HEK293T (cell line): ENCODE results near the gene USP5.

Source experiments
- CTCF ChIA-PET: fragments of 350-600 bp; formaldehyde crosslinking; extraction: SDS; loops from one replicate; lab custom pipeline; 2021; ENCODE audit warnings: antibody characterized with exemption, inconsistent platforms; lab: Yijun Ruan, JAX
- POLR2A ChIA-PET: fragments of 350-600 bp; formaldehyde crosslinking; extraction: SDS; loops from one replicate; lab custom pipeline; 2020; ENCODE audit warnings: antibody characterized with exemption, inconsistent platforms; lab: Yijun Ruan, JAX
- DNase-seq: peaks from one replicate; pipeline ENCODE4 v3.0.0; 2012; ENCODE audit warnings: mixed read lengths; ENCODE audit errors: extremely low spot score
- ARNT ChIP-seq: fragments of 450-650 bp; IDR thresholded peaks from 2 replicates; pipeline ENCODE4 v1.6.1; 2017; ENCODE audit warnings: mild to moderate bottlenecking
- BHLHE40 ChIP-seq: fragments of 450-650 bp; IDR thresholded peaks from 2 replicates; pipeline ENCODE4 v1.6.1; 2016; ENCODE audit warnings: mild to moderate bottlenecking, moderate library complexity, borderline replicate concordance
- CTBP1 ChIP-seq: fragments of 450-650 bp; IDR thresholded peaks from 2 replicates; pipeline ENCODE4 v1.6.1; 2016; ENCODE audit warnings: borderline replicate concordance
- ELF4 ChIP-seq: fragments of 450-650 bp; IDR thresholded peaks from 2 replicates; pipeline ENCODE4 v1.6.1; 2017; ENCODE audit warnings: antibody characterized with exemption
- FOXK2 ChIP-seq: fragments of 450-650 bp; IDR thresholded peaks from 2 replicates; pipeline ENCODE4 v1.6.1; 2016; ENCODE audit warnings: mild to moderate bottlenecking
- FOXM1 ChIP-seq: fragments of 450-650 bp; IDR thresholded peaks from 2 replicates; pipeline ENCODE4 v1.6.1; 2017; ENCODE audit warnings: mild to moderate bottlenecking, borderline replicate concordance
- HDGF ChIP-seq: fragments of 450-650 bp; IDR thresholded peaks from 2 replicates; pipeline ENCODE4 v1.6.1; 2017; ENCODE audit warnings: antibody characterized with exemption, borderline replicate concordance
- L3MBTL2 ChIP-seq: fragments of 450-650 bp; conservative IDR thresholded peaks from 2 replicates; pipeline ENCODE4 v1.6.1; 2016; ENCODE audit warnings: mild to moderate bottlenecking
- NFRKB ChIP-seq: fragments of 450-650 bp; IDR thresholded peaks from 2 replicates; pipeline ENCODE4 v1.6.1; 2016; ENCODE audit warnings: mild to moderate bottlenecking, moderate library complexity
- SUZ12 ChIP-seq: fragments of 450-650 bp; IDR thresholded peaks from 2 replicates; pipeline ENCODE4 v1.6.1; 2016; ENCODE audit warnings: mild to moderate bottlenecking
- TARDBP ChIP-seq: fragments of 450-650 bp; IDR thresholded peaks from 2 replicates; pipeline ENCODE4 v1.6.1; 2016
- ZNF384 ChIP-seq: fragments of 450-650 bp; IDR thresholded peaks from 2 replicates; pipeline ENCODE4 v1.6.1; 2016
- TF ChIP-seq, protein P1 (sequence below): fragments of 450-650 bp; IDR thresholded peaks from 2 replicates; pipeline ENCODE4 v1.6.1; 2016

The USP5 gene

DNA sequence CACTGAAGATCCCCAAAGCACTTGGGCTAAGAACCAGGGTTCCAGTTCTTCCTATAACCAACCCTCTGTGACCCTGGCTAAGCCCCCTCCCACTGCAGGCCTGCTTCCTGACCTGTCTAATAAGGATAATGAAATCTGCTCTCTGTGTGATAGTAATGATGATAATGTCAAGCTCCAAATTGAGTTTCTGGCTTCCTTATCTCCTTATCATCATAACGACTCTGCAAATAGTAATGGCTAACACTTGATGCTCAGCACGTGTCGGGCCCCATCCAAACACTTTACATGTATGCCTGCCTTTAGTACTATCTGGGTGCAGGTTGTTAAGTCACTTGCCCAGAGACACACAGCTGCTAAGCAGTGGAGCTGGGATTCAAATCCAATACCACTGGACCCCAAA, 35.4 kb upstream of the USP5 start:
- ChIA-PET CTCF (interaction anchor here (0.5 to 1.4 kb wide), 2 partner anchors 9 to 253 kb away, joined by 3 to 4 read pairs; no protein-coding TSS in a partner anchor), POLR2A (interaction anchor here (0.7 to 1.7 kb wide), 2 partner anchors 63 to 127 kb away, joined by 3 to 4 read pairs; partner anchors contain the start of genes MLF2 and ZNF384)
- no peak for TF ChIP-seq NFRKB
- no peak for TF ChIP-seq ZNF384
- TF ChIP-seq TARDBP: no peak
- TF ChIP-seq FOXK2: no peak
- TF ChIP-seq CTBP1: no peak
- TF ChIP-seq ARNT: no peak
- no peak for TF ChIP-seq SUZ12
- TF ChIP-seq ELF4: no peak
- no peak for DNase-seq

DNA sequence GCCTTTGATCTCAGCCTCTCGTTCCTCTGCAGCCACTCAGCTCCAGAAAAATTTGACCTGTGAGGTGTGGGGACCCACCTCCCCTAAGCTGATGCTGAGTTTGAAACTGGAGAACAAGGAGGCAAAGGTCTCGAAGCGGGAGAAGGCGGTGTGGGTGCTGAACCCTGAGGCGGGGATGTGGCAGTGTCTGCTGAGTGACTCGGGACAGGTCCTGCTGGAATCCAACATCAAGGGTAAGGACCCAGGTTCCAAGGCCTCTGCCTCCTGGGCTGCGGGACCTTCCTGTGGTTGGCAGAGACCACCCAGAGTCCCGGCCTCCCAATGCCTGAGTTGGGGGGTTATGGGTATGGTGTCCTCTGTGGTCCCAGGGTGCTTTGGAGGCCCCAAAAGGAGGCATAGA, 34.9 kb upstream of the USP5 start:
- CTCF ChIA-PET: interaction anchor here (0.5 to 1.4 kb wide), 2 partner anchors 8 to 254 kb away, joined by 3 to 4 read pairs; no protein-coding TSS in a partner anchor
- POLR2A ChIA-PET: interaction anchor here (1.7 kb wide), 1 partner anchor 64 kb away, joined by 4 read pairs; the partner anchor contains the start of gene MLF2
- DNase-seq: no peak
- TF ChIP-seq, protein P1, sequence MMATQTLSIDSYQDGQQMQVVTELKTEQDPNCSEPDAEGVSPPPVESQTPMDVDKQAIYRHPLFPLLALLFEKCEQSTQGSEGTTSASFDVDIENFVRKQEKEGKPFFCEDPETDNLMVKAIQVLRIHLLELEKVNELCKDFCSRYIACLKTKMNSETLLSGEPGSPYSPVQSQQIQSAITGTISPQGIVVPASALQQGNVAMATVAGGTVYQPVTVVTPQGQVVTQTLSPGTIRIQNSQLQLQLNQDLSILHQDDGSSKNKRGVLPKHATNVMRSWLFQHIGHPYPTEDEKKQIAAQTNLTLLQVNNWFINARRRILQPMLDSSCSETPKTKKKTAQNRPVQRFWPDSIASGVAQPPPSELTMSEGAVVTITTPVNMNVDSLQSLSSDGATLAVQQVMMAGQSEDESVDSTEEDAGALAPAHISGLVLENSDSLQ: no peak
- TF ChIP-seq ELF4 (no peak), L3MBTL2 (no peak), ARNT (no peak), HDGF (no peak)

DNA sequence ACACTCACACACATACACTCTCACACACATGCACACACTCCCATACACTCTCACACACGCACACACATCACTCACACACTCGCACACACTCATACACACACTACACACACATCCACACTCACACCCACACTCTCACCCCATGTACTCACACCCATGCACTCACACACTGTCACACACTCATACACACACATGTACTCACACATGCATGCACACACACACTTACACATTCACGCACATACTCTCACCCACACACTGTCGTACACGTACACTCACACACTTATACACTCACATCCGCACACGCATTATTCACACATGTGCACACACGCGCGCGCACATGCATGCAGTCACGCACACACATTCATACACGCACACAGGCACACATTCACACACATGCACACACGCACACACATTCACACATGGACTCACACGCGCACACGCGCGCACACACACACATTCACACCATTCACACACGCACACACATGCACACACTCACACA, 34.2 kb upstream of the USP5 start:
- ChIA-PET CTCF (interaction anchor here (1.4 kb wide), 1 partner anchor 7 kb away, joined by 4 read pairs; no protein-coding TSS in a partner anchor), POLR2A (interaction anchor here (1.0 kb wide), 1 partner anchor 94 kb away, joined by 3 read pairs; the partner anchor contains the start of gene COPS7A)
- DNase-seq: no peak
- peak; percentile 99 for TF ChIP-seq TARDBP
- TF ChIP-seq, protein P1: no peak

DNA sequence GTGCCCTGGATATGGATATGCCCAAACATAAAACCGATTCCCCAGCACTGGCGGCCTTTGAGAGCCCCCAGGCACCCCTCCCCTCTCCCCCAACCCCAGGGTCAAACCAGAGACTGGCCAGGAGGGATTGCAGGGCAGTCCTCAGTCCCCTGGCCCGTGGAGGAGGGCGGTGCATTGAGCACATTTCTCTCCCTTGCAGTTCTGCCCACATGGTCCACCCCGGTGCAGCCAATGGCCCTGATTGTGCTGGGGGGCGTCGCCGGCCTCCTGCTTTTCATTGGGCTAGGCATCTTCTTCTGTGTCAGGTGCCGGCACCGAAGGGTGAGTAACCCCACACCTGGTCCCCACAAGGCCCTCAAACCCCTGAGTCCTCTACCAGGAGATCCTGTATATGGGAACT, 33.7 kb upstream of the USP5 start:
- CTCF ChIA-PET: no interaction called here
- no peak for DNase-seq
- TF ChIP-seq CTBP1 (no peak), BHLHE40 (no peak), TARDBP (no peak), ZNF384 (no peak), FOXM1 (no peak), ARNT (no peak), ELF4 (no peak), NFRKB (no peak)
- POLR2A ChIA-PET: interaction anchor here (1.0 kb wide), 1 partner anchor 95 kb away, joined by 3 read pairs; the partner anchor contains the start of gene COPS7A

DNA sequence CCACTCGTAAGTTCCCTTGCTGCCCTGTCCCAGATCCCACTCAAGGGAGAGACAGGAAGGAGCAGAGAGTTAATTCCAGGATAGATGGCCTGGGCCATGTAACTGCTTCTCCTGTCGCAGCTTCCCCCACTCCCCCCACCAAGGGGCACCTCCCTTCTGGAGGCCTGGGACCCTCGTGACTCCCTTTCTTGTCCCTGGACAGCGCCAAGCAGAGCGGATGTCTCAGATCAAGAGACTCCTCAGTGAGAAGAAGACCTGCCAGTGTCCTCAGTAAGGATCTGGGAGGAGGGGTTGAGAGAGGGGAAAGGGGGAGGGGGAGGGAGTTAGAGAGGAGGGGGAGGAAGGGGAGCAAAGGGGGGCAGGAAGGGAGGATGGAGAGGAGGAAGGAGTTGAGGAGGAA, 33.3 kb upstream of the USP5 start:
- CTCF ChIA-PET: no interaction called here
- POLR2A ChIA-PET: interaction anchor here (1.0 kb wide), 1 partner anchor 95 kb away, joined by 3 read pairs; the partner anchor contains the start of gene COPS7A
- TF ChIP-seq NFRKB (no peak), FOXK2 (no peak), TARDBP (no peak), BHLHE40 (no peak), ZNF384 (no peak), CTBP1 (no peak), SUZ12 (no peak), ELF4 (no peak)
- DNase-seq: no peak

DNA sequence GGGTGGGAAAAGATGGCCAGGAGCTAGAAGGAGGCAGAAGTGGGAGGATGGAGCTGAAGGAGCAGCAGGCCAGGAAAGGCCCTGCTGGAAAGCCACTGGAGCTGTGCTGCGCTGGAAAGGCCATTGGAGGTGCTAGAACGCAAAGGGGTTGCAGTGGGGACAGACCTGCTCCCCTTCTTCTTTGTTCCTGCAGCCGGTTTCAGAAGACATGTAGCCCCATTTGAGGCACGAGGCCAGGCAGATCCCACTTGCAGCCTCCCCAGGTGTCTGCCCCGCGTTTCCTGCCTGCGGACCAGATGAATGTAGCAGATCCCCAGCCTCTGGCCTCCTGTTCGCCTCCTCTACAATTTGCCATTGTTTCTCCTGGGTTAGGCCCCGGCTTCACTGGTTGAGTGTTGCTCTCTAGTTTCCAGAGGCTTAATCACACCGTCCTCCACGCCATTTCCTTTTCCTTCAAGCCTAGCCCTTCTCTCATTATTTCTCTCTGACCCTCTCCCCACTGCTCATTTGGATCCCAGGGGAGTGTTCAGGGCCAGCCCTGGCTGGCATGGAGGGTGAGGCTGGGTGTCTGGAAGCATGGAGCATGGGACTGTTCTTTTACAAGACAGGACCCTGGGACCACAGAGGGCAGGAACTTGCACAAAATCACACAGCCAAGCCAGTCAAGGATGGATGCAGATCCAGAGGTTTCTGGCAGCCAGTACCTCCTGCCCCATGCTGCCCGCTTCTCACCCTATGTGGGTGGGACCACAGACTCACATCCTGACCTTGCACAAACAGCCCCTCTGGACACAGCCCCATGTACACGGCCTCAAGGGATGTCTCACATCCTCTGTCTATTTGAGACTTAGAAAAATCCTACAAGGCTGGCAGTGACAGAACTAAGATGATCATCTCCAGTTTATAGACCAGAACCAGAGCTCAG, 32.6 kb upstream of the USP5 start:
- TF ChIP-seq NFRKB (no peak), FOXK2 (no peak)
- TF ChIP-seq, protein P1: no peak
- ChIA-PET CTCF (no interaction called here), POLR2A (interaction anchor here (2.7 kb wide), 1 partner anchor 130 kb away, joined by 9 read pairs; the partner anchor contains the start of gene ZNF384)
- no peak for DNase-seq

DNA sequence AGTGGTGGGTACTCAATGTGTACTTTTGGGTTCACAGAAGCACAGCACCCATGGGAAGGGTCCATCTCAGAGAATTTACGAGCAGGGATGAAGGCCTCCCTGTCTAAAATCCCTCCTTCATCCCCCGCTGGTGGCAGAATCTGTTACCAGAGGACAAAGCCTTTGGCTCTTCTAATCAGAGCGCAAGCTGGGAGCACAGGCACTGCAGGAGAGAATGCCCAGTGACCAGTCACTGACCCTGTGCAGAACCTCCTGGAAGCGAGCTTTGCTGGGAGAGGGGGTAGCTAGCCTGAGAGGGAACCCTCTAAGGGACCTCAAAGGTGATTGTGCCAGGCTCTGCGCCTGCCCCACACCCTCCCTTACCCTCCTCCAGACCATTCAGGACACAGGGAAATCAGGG, 31.8 kb upstream of the USP5 start:
- ChIA-PET POLR2A (interaction anchor here (1.8 to 5.7 kb wide), 3 partner anchors 52 to 131 kb away, joined by 9 to 46 read pairs (median 9); partner anchors contain the start of genes COPS7A, PTMS and ZNF384), CTCF (interaction anchor here (1.0 kb wide), 1 partner anchor 67 kb away, joined by 3 read pairs; the partner anchor contains the start of gene MLF2)
- no peak for DNase-seq
- TF ChIP-seq L3MBTL2: no peak
- no peak for TF ChIP-seq ARNT
- TF ChIP-seq NFRKB: no peak
- TF ChIP-seq ELF4: no peak
- no peak for TF ChIP-seq BHLHE40
- no peak for TF ChIP-seq CTBP1
- TF ChIP-seq FOXM1: no peak
- TF ChIP-seq ZNF384: no peak
- TF ChIP-seq TARDBP: no peak
